GM19438 (cell line): Measurements from ENCODE around the gene GINS1.

ENCODE experiments used
- ATAC-seq: cut with Tn5 transposase; IDR thresholded peaks from one replicate; pipeline ENCODE4 v1.9.1; 2021; ENCODE audit warnings: low read depth; ENCODE audit not compliant: unreplicated experiment

GINS1 gene

DNA sequence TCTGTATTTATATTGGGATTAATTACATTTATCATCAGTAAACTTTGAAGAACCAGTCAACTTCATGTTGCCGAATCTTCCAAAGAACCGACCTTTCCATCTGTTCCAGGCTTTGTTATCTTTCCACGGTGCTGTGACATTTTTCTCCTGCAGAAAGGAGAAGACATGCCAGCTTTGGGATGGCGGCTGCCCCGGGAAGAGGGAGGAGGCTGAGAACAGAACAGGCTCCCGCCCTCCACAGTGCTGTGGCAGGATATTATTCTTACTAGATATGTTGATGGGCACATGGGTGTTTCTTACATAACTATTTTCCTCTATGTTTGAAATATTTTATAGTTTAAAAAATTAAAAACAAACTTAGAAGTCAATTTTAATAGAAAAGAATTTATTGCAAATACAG, 44.9 kb downstream of the GINS1 start:
- ATAC-seq: no peak

- no peak for ATAC-seq
Measured at GRCh38 chr20:25453035-25453810, 45.8 kb downstream of the GINS1 start.

DNA sequence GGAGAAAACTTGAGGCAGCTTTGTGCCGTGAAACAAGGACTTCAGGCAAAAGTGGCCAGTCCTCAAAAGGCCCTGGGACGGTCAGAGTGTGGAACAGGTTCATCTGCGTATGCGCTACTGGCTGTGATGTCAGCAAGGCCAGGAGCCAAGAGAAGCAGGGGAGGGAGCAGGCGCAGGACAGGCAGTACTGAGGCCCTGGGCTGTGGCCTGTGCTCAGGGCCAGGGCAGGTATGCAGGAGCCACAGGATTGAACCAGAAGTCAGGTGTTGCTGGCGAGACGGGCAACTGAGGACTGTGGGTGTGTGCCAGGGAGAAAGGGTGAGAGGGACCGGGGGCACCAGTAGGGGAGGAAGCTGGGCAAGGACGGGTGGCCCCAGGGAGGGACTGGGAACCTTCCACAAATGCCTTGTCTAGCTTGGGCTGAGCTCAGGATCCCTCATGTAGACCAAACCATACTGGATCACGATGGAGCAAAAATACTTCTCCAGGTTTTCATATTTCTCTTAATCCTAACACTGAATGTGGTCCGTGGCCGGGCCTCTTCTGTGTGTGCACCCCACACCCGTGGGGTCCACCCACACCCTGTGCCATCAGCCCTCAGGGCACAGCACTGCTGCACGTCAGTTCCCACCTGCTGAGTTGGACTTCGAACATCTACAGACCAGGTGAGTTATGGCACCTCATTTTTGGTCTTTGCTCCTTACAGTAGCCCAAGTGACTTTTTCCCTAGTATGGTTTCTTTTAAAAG, 46.9 kb downstream of the GINS1 start:
- ATAC-seq: no peak

DNA sequence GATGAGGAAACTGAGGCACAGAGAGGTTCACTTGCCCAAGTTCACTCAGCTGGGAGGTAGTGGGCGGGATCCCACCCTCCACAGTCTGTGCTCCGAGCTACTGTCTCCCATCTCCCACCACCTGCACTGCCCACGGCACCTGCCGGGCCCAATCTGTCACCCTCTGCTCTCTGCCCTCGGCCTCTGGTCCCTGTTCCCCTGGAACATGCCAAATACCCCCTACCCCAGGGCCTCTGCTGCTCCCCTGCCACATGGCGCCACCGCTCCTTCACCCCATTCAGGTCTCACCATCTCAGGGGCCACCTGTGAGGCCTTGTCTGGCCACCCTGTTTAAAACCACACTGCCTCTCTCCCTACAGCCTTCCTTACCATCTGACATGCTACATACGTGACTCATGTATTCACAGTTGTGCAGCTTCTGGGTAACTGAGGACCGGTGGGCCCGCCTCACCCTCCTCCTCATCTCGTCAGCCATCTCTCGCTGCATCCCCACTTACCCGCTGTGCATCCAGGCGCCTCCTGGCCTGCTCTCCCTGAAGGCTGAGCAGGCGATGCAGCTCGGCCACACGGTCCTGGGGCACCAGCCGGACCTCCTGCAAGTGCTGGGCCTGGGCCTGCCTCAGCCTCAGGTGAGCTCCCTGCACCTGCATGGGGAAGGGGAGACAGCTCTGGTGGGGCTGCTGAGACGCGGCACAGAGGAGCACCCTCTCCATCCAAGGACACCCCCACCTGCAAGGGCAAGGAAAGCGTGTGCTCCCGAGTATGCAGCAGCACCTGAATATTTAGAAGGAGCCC, 50.6 kb downstream of the GINS1 start:
- no peak for ATAC-seq

GRCh38 chr20:25459111-25459830, 51.8 kb downstream of the GINS1 start:
- ATAC-seq: no peak

DNA sequence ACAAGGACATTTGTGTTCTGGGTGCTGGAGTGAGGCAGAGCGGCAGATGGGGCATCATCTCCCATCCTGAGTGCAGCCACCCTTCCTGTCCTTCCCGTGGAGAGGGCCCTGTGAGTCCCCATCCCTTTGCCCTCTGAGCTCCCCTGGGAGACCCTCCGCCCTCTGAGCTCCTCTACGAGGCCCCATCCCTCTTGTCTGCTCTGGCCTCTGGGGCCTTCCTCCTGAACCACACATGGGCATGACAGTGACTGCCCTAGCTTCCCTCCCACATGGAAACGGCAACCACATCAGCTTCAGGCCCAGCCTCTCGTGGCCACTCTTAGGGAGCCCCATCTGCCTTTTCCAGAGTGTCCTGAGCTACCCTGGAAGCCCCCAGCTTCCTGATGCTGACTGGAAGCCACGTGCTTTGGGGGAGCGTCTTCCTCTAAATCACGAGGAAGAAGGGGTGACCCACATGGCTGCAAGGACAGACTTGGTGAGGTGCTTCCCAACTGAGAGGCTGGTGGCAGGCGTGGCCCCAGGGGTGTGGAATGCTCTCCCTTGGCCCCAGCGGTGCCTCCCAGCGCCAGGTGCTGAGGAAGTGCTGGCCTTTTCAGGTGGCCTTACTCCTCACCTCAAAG, 52.6 kb downstream of the GINS1 start:
- ATAC-seq: no peak

DNA sequence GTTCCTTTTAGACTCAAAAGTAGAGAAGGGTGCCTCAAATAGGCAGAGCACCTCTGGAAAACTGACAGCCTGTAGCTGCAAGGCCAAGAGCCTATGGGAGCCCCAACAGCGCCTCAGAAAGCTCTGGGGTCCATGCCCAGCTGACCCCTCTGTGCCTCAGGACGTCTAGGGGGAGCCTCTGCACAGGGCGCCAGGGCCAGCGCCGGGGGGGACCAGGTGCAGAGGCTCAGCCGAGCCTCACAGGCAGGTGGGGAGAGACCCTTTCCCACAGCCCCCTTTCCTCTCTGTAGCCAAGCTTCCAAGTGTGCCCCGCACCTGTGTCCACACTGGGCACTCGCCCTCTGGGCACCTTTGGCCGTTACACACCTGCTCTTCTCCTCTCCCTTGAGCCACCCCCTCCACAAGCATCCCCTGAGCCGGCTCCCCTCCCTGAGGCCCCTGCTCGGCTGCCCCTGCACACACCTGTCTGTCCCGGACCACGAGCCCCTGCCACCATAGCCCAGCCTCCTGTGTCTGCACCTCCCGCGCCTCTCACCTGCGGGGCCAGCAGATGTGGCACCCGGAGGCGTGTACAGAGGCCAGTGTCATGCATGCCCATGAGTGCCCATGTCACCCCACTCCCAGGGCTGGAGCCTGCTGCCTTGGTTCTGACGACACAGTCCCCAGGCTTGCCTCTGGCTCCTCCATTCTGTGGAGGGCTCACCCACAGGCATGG, 53.2 kb downstream of the GINS1 start:
- ATAC-seq: no peak

- ATAC-seq: no peak
Measured at GRCh38 chr20:25461281-25461650, 53.8 kb downstream of the GINS1 start.

GRCh38 chr20:25461786-25462545, 54.5 kb downstream of the GINS1 start:
- ATAC-seq: no peak

DNA sequence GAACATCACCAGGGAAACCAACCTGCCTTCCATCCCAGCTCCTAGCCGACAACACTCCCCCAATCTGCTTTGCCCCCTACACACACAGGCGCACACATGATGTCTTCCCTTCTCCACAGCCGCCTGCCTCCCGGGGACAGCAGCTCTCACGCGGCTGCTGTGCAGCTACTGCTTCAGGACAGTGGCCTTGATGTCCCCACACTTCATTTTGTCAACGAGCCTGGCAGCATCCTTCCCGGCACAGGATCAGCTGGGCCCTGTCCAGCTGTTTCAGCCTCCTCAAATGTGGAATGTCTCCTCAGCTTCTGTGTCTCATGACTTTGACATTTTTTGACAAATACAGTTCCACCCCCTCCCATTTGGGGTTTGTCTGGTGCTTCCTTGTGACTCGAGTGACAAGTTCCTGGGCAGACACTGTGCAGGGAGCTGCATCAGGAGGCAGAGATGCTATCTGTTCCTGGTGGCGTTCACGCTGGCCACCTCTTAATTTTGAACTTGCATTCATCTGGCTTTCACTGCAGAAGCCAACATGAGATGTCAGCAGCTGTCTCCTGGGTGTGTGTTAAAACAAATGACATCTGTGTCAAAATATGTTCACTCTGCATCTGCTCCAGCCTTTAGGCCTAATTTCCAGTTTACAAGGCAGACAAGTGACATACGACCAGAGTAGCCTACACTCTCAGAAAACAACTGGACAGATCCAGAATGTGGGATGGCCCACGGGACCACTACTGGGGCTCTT, 57.2 kb downstream of the GINS1 start:
- no peak for ATAC-seq

DNA sequence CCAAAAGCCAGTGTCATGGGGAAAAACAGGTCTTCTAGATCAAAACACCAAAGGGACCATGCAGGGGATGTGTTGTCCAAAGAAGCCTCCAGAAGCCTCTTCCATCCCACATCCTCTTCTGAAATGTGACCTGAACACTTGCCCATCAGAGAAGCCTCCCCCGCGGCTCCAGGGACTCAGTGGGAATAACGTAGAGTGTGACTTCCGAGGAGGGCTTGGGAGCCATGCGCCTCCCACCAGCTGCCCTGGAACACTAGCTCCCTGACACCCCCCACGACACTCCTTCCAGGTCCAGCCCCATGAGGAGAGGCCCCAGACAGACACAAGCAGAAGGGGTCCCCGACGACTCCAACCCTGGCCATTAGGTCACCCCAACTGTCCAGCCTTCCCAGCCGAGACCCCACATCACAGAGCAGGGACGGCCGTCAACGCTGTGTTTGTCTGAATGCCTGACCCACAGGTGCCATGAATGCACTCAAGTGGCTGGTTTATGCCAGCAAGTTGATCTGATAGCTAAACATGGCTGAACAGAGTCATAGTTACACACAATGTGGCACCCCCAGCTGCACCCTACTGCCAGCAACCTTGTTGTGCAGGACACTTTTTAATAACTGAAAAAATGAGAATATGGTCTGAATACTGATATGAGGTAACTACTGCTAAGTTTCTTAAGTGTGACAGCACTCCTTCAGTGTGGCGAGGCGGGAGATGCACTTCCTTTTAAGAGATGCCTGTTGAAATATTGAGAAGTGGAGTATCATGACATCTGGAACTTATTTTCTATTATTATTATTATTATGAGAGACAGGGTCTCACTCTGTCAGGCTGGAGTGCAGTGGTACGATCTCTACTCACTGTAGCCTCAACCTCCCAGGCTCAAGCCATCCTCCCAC, 58.0 kb downstream of the GINS1 start:
- no peak for ATAC-seq

DNA sequence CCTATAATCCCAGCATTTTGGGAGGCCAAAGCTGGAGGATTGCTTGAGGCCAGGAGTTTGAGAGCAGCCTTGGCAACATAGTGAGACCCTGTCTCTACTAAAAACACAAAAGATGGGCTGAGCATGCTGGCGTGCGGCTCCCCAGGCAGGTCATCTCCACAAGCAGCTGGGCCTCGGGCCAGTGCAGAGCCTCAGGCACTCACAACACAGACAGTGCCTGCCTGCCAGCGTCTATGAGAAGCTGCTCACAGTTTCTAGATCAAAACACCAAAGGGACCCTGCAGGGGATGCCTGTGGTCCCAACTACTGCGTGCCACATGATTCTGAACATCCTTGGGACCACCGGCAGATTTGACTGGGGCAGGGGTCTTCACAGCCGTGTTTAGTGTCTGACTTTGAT, 59.4 kb downstream of the GINS1 start:
- no peak for ATAC-seq

- no peak for ATAC-seq
Measured at GRCh38 chr20:25467441-25467840, 60.0 kb downstream of the GINS1 start.

- no peak for ATAC-seq
Measured at GRCh38 chr20:25468126-25469075, 60.9 kb downstream of the GINS1 start.

DNA sequence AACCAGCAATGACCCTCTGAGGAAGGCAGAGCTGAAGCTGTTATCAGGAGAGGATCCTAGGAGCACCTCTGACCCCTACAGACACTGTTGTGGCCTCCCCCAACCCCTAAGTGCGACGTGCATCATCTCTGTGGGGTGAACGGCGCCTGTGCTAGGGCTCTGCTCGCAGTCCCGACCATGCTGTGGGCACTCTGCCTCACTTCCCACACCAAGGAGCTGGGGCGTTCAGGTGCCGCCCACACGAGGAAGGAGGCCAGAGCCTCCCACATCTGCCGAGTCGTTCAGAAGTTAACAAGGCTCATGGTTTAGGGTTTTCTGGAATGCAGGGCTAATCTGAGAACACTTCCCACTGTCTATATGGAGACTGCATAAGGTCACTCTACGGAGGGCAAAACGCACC, 62.1 kb downstream of the GINS1 start:
- ATAC-seq: no peak

- peak; percentile 99 for ATAC-seq
Measured at GRCh38 chr20:25470045-25470444, 62.6 kb downstream of the GINS1 start.
